ENCODE results near the gene LRRK2. TPM values are rescaled to one million over a fixed set of nuclear protein-coding genes. Genes with fewer than 3 reads are reported as not detected.

The LRRK2 gene
- total and polyA plus RNA-seq, 2 of the 8 experiments (the other 6 are each of a cell fraction or from before 2014, with no cell fraction given) = 0.06 to 0.13 TPM

- TF ChIP-seq CHD7 (IDR thresholded peaks at IDR 0.05; ENCODE audit: insufficient replicate concordance, low read length) (no peak), POLR2A (IDR thresholded peaks at IDR 0.05; ENCODE audit: control extremely low read depth in 1 of 2, low read depth in 2 of 2, low read length in 2 of 2) (no peak), TAF7 (optimal IDR thresholded peaks at IDR 0.05; ENCODE audit: borderline replicate concordance, low read depth, low read length) (no peak), KDM5A (IDR thresholded peaks at IDR 0.05; ENCODE audit: low read length) (no peak), RXRA (IDR thresholded peaks at IDR 0.05; ENCODE audit: insufficient read depth, low read depth, low read length) (no peak), TEAD4 (IDR thresholded peaks at IDR 0.05; ENCODE audit: low read depth, low read length) (no peak), EP300 (IDR thresholded peaks at IDR 0.05; ENCODE audit: borderline replicate concordance in 1 of 2, low read depth in 2 of 2, low read length in 2 of 2) (no peak), CHD2 (IDR thresholded peaks at IDR 0.05; ENCODE audit: low read length) (no peak), JUND (IDR thresholded peaks at IDR 0.05; ENCODE audit: low read length) (no peak), RFX5 (IDR thresholded peaks at IDR 0.05; ENCODE audit: borderline replicate concordance, low read depth, low read length) (no peak), POU5F1 (IDR thresholded peaks at IDR 0.05; ENCODE audit: low read depth, low read length) (no peak), RBBP5 (IDR thresholded peaks at IDR 0.05; ENCODE audit: borderline replicate concordance, low read depth, low read length) (no peak), ASH2L (IDR thresholded peaks at IDR 0.05; ENCODE audit: low read length) (no peak)
These were observed 43.3 kb upstream of the LRRK2 start (continued) for GRCh38 chr12:40181490-40181889.
